GDM1 (cell line): Measurements from ENCODE around the gene TCEA3.

ENCODE experiments used
- DNase-seq: peaks from one replicate; lab custom pipeline; 2025; lab: John Stamatoyannopoulos, UW

The TCEA3 gene

DNA sequence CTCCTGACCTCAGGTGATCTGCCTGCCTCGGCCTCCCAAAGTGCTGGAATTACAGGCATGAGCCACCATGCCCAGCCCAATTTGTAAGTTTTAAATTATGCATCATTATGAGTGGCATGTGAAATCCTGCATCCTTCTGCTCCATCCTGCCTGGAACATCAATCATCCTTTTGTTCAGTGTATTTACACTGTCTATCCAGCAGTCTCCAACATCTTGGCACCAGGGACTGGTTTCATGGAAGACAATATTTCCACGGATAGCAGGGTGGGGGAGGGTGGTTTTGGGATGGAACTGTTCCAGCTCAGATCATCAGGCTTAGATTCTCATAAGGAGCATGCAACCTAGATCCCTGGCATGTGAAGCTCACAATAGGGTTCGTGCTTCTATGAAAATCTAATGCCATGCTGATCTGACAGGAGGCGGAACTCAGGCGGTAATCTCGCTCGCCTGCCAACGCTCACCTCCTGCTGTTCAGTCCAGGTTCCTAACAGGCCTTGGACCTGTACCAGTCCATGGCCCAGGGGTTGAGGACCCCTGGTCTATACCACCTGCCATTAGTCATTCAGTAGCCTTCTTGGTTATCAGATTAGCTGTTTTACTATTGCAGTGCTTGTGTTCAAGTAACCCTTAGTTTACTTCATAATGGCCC, 22.2 kb upstream of the TCEA3 start:
- DNase-seq, result no peak

DNA sequence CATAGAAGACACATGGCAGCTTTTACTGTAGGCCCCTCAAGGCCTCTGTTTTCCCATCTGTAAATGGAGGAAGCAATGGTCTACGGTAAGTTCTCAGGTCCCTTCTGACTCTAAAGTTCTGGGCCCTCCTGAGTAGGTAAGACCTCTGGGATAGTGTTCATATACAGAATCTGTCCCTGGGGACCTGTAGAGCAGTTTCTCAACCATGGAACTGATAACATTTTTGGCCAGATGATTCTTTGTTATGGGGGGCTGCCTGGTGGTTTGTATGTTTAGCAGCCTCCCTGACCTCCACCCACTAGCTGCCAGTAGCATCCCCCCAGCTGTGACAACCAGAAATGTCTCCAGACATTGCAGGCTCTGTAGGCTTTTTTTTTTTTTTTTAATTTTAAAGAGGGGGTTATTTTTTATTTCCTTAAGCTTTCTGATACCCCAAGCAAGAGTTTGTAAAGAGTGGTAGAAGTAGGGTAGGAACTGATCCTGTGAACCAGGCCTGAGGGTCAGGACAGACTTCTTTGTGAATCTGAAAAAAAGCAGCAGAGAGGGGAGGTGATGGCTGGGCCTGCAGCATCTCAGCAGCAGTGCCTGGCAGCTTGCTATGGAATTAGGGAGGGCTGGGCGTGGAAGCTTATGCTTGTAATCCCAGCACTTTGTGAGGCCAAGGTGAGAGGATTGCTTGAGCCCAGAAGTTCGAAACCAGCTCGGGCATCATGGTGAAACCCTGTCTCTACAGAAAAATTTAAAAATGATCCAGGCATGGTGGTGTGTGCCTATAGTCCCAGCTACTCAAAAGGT, 20.2 kb upstream of the TCEA3 start:
- no peak for DNase-seq

DNA sequence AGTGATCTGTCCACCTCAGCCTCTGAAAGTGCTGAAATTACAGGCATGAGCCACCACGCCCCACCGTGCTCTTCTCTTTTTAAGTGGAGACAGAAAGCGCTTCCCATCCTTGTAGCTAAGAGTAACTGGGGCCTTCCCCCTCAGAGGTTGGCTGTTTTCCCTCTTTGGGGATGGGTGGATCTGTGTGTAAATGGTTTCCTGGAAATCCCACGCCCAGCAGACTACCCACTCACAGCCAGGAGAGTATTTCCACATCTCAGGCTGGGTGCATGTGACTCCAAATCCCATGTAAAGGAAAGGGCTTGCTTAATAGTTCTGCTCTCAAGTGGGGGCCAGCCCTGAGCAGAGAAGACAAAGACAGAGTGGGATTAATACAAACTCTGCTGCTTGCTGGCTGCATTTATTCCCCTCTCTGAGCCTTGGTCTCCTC, 19.6 kb upstream of the TCEA3 start:
- DNase-seq, result no peak

DNA sequence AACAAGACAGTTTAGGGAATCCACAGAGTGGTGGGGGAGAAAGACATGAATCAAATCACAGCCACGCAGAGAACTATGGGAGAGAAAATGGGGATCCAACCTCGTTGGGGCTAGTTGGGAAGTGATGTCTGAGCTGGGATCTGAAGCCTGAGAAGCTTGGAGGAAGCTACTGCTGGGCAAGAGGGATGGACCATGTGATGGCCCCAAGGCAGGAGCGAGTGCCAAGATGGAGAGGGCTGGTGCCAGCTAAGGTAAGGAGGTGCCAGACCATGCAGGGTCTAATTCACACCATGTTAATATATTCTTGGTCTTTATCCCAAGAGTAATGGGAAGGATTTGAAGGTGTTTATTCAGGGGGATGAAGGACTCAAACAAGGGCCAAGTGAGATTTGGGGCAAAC, 18.2 kb upstream of the TCEA3 start:
- DNase-seq, result no peak

DNA sequence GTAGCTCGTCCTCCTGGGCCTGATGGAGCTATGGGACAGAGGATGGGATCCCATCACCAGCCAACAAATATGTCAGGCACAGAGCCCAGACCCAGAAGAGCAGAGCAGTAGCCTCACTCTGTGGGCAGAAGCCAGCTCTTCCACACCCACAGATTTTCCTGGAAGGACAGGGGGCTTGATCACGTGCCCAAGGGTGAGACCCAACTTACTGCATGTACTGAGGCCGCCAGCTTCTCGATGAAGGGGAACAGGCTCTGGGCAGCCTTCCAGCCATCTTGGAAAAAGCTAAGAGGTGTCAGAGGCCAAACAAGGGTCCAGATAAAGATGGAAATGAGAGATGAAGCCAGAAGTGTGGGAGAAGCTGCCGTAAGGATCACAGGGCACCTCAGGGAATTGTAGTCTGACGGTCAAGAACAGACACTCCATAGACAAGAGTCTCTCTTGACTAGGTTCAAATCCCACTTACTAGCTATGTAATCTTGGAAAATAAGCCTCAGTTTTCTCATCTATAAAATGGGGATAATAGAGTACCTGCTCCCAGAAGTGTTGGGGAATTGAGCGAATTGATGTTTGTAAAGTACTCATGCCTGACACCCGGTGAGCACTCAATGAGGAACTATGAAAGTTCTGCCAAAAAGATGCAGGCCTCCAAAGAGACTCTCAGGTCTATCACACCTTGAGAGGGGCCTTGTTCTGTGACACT, 17.0 kb upstream of the TCEA3 start:
- DNase-seq, result no peak

DNA sequence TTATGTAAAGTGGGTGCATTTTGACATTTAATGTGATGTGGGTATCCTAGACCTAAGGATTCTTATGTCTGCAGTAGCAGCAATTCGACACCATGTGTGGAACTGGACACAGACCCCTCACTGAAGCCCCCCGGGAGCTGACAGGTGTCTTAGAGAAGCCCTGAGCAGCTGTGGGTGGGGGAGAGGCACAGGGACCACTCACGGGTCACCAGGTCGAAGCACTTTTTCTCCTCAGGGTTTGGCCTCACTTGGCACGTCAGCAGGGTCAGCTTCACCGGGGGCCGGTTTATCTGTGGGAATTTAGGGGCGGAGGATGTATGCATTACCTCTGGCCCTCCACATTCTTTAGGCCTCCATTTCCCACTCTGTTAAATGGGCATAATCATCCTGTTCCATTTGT, 14.0 kb upstream of the TCEA3 start:
- DNase-seq, result no peak

DNA sequence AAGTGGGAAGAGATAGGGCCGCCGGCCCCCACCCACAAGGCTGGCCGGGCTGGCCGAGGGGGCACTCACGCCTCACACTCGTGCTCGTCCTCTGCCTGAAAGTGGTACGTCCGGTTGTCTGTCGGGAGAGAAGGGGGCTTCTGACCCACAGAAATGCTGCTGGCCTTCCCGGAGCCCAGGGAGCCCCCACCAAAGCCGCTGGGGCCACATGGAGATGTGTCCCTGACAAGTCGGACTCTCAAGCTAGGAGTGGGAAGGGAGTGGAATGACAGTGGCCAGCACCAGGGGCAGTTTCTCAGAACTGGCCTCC, 12.8 kb upstream of the TCEA3 start:
- no peak for DNase-seq

DNA sequence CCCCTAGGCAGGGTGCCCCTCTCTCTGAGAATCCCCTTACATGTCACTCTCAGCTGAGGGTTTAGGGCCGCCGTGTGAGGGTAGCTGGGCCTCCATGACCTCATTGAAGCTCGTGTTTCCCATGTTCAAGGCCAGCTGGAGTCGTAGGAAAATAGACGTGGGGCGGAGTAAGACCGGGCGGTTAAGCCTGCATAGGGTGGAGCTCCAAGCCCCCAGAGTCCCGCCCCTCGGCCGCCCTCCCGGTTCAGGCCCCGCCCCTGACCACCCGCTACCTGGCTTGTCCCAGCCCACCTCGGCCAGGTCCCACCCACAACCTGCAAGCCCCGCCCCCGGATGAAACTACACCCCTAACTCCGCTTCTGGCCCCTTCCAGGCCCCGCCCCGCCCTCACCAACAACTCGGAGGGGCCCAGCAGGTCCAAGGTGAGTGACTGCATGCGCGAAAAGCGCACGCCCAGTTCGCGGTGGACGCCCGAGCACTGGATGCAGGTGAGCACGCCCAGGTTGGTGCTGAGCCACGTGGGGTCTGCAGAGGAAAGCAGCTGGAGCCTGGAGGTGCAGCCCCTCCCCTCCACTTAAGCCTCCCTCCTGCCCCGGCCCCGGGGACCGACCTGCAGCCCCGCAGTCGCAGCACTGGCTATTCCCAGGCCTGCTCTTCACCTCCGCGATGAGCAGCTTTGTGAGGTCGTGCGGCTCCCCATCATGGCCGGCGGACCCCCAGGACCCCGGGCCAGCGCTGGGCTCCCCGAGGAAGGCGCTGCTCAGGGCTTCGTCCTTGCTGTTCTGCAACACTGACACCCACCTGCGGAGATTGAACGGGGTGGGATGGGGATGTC, 12.2 kb upstream of the TCEA3 start:
- DNase-seq, result no peak

DNA sequence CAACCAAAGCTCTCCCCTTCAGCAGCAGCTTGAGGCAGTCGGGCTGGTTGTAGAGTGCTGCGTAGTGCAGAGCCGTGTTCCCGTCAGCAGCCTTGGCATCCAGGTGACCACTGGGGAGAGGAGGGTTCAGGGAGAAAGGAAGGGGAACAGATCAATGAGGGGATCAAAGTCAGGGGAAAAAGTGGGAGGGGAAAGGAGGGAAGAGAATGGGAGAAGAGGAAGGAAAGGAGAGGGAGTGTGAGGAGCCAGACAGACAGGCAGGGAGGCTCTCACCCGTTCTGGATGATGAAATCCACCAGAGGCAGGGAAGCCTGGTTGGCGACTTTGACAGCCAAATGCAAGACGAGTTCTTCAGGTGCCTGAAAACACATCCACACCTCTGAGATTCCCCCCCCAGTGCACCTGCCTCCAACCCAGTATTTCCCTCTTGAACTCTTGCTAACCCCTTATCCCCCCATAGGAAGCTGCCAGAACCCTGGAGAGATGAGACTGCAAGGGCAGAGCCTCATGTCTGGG, 9.8 kb upstream of the TCEA3 start:
- DNase-seq, result no peak

DNA sequence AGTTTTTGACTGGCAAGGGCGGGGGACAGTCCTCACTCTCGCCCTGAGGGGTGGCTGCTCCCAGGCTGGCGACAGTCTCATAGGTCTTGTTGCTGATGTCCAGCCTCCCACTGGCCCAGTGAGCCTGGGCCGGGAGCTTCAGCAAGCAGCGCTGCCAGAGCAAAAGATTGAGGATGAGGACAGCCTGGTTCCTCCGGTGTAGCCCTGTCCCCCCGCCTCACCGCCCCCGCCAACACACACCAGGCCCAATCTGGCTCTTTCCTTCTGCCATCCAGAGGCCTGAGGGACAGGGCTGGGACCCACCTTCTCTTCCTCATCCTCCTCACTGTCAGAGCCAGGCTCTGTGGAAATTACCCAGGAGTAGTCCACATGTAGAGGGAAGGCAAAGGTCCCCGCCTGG, 8.6 kb upstream of the TCEA3 start:
- no peak for DNase-seq

DNA sequence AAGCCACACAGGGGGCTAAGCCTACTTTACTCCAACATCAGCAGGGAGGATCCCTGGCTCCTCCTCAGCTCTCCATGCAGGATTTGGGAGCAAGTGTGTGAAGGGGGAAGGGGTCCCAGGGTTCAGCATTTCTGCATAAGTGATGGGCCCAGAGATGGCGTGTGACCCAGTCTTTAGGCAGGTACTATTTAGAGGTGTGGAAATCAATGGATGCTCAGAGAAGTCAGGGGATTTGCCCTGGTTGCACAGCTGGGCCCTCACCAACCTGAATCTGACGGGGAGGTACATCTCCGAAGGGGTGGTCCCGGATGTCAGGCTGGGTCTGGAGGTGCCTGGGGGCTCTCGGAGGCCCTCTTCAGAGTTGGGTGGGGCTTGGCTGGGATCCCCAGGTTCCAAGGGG, 6.9 kb upstream of the TCEA3 start:
- no peak for DNase-seq

DNA sequence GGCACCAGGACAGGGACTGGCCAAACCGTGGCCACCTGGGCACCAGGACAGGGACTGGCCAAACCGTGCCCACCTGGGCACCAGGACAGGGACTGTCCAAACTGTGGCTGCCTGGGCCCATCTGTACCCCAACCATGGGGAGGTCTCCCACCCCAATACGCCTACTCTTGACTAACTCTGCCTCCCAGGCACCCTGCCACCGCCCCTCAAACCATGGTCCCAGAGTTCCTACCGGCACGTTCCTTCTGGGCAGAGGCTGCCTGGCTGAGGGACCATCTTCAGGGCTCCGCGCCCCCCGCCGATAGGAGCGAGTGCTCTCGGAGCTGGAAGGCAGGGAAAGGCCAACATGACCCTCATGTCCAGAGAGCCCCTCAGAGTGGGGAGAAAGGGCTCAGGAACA, 6.3 kb upstream of the TCEA3 start:
- DNase-seq, result no peak

DNA sequence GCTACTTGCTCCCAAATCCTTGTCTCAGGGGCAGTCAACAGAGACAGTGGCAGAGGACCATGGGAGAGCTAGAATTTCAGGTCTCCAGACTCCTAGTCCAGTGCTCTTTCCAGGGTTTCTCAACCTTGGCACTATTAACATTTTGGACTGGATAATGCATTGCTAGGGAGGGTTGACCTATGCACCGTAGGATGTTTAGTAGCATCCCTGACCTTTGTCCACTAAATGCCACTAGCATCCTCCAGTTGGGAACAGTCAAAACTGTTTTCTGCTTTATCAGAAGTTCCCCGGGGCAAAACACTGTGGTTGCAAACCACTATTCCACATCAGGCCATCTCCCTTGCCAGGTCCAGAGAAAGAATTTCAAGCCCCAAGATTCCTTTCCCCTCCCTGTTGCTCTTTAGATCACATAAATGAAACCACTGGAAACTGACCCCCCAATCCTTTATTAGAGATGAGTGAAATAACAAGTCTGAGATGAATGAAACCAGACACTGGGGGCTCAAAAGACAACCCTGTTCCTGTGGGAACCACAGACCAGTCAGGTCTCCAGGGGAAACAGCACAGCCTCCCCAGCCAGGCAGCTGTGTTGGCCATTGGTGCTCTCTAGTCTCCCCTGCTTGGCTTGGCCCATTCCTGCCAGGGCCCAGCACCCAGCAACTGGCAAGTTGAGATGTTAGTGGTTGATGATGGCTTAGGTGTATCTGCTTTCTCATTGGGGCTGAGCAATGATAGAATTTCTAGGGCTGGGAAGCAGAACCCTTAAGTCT, 3.8 kb upstream of the TCEA3 start:
- no peak for DNase-seq

DNA sequence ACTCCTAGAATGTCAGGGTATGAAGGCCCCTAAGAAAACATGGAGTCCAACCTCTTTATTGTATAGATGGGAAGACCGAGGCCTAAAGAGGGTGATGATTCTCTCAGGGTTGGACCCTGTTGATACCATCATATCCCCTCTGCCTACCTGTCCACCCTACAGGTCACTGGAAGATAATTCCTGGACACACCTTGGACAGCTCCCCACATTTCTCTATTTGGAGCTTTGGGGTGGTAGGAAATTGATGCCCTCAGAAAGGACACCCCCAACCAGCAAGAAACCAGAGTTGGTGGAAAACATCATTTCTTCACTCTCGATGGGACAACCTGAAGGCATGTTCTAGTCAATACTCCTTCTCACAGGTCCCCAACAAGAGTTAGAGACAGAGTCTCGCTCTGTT, 3.0 kb upstream of the TCEA3 start:
- no peak for DNase-seq

DNA sequence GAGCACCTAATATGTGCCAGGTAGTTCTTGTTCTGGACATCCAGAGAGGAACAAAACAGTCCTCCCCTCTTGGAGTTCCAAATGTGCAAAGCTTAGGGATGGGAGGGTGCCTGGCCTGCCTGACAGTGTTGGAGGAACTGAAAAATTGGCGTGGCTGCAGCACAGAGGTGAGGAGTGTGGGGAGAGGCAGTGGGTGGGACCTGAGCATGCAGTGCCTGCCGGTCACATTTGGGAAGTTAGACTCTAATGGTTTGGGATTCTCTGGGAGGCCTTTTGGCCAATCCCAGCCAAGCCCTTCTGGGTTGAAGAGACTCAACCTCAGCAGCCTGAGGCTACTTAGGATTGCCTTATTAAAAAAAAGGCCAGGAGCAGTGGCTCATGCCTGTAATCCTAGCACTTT, 2.3 kb upstream of the TCEA3 start:
- no peak for DNase-seq

DNA sequence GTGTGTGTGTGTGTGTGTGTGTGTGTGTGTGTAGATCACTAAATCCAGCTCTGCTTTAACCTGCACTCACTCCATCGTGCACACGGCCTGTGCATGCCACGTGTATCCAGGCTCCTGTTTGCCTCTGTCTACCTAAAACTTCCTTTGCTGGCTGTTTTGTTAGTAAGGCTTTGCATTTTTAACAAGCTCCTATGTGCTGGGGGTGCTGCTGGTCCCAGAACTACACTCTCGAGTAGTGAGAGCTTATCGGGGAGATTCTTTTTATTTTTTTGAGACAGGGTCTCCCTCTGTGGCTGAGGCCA, 596 bp upstream of the TCEA3 start:
- DNase-seq, result no peak

DNA sequence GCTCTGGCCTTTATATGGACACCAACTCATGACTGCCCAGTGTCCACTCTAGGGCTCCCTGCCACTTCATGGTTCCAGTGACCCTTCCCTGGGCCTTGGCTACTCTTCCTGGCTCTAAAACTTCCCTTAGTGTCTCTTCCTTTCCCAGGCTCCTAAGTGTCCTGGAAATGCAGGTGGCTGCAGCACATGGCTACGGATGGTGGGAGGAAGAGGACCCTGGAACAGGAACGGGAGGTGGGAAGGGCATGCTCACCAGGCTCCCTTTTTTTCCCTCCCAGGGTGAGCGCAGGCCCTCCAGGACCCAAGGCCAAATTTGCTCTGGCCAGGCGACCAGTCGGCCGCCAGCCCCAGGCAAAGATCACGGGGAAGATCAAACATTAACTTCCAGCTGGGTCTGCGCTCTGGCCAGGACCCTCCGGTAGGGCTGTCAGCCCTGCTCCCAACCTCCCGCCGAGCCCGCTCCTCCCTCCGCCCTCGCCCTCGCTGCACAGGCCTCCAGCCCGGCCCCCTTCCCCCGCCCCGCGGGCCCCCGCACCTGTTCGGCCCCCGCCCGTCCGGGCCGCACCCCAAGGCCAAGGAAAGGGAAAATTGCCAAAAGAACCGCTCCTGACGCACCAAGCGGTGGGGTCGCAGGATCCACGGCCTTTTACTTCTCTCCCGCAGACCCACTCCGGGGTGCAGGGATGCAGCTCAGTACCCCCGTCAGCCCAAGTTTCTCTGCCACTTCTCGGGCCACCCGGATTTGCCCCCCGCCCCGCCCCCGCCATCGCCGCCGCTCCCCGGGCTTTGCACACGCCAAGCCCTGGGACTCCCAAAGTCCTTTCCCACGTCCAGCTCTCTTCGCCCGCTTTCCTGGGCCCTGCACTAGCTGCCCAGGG, 894 bp downstream of the TCEA3 start:
- DNase-seq, result no peak

DNA sequence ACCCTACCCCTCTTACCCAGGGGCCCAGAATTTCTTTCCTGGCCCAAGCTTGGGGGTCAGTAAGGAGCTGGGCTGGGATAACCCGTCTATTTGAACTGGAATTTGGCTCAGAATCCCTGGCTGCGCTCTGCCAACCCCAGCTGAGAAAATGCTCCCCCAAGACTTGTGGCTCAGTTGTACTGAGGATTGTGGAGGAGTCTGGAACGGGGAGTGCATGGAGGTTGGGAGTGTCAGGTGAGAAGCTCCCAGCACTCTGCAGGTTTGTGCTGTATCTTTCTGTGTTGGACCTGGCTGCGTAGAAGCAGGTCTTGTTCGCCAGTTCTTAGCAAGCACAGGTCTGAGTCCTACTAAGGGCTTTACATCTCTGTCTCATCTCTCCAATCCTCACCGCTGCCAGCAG, 1.6 kb downstream of the TCEA3 start:
- DNase-seq, result no peak

DNA sequence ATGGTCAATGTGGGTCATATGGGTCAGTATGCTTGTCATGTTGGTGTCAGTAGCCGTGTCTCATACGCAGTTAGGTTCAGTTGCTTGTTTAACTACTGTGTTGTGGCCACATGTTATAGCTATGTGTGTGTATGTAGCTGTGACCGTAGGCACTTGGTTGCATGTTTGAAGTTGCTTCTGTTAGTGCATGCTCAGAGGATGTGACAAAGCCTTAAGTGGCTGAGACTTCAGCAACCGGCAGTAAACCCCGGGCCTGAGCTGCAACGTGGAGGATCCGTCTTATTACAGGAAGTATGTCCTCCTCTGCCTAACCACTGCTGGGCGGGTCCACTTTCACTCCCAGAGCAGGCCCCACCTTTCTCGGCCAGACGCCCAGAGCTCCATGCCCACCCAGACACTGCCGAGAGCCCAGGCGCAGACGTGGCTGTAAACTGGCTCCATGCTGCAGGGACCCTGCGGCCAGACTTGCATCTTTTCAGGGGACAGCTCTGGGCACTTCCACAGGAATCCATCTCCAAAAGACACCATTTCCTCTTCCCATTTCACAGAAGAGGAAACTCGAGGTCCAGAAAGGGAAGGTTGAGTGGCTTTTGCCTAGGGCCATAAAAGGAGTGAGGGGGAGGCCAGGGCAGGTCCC, 2.2 kb downstream of the TCEA3 start:
- DNase-seq, result no peak

DNA sequence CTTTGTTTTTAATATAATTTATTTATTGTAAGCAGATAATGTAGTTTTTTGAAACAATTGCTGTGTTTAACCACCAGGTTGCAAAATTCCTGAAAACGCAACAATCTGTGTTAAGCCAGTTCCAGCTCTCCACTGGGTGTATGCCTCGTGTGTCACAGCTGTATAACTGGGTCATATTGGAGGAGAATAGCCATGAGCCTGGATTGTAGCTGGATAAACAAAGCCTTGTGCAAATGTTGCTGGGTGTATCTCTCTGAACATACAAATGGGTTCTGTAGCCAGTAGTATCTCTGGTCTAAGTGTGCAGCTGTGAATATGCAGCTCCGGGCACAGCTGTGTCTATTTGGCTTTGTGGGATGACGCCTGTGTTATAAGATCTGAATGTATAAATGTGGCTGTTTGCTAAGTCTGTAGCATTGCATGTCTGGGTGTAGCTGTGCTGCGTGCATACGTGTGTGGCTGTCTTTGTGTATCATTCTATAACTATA, 2.8 kb downstream of the TCEA3 start:
- DNase-seq, result no peak
